GM19463 (cell line): Measurements from ENCODE around the gene FAF1.

ENCODE experiments used
- ATAC-seq: cut with Tn5 transposase; IDR thresholded peaks from one replicate; pipeline ENCODE4 v1.9.1; 2021; ENCODE audit warnings: mild to moderate bottlenecking, moderate library complexity; ENCODE audit not compliant: unreplicated experiment

Gene FAF1

GRCh38 chr1:50707824-50708223 lies 252.2 kb downstream of the FAF1 start:
- ATAC-seq: no peak

- ATAC-seq: no peak
Observed at GRCh38 chr1:50705699-50706098, 254.4 kb downstream of the FAF1 start.

GRCh38 chr1:50705041-50705440 lies 255.0 kb downstream of the FAF1 start:
- no peak for ATAC-seq

GRCh38 chr1:50704126-50704525 lies 255.9 kb downstream of the FAF1 start:
- ATAC-seq: no peak

GRCh38 chr1:50703240-50703639 lies 256.8 kb downstream of the FAF1 start:
- no peak for ATAC-seq

GRCh38 chr1:50702395-50702794 lies 257.7 kb downstream of the FAF1 start:
- ATAC-seq: no peak

GRCh38 chr1:50701706-50702317 lies 258.3 kb downstream of the FAF1 start:
- ATAC-seq: no peak

GRCh38 chr1:50700621-50701020 lies 259.4 kb downstream of the FAF1 start:
- ATAC-seq: no peak

GRCh38 chr1:50700214-50700613 lies 259.9 kb downstream of the FAF1 start:
- no peak for ATAC-seq

- no peak for ATAC-seq
Observed at GRCh38 chr1:50699795-50700194, 260.3 kb downstream of the FAF1 start.

- ATAC-seq: no peak
Observed at GRCh38 chr1:50697440-50698421, 262.3 kb downstream of the FAF1 start.

- ATAC-seq: no peak
Observed at GRCh38 chr1:50693829-50694228, 266.2 kb downstream of the FAF1 start.

GRCh38 chr1:50684185-50684584 lies 275.9 kb downstream of the FAF1 start:
- no peak for ATAC-seq

- ATAC-seq: no peak
Observed at GRCh38 chr1:50681931-50682330, 278.1 kb downstream of the FAF1 start.

- ATAC-seq: no peak
Observed at GRCh38 chr1:50667710-50668356, 292.2 kb downstream of the FAF1 start.

- no peak for ATAC-seq
Observed at GRCh38 chr1:50667272-50667671, 292.8 kb downstream of the FAF1 start.

GRCh38 chr1:50666849-50667248 lies 293.2 kb downstream of the FAF1 start:
- ATAC-seq: no peak

GRCh38 chr1:50665413-50665812 lies 294.7 kb downstream of the FAF1 start:
- no peak for ATAC-seq

- no peak for ATAC-seq
Observed at GRCh38 chr1:50661626-50662025, 298.4 kb downstream of the FAF1 start.

- no peak for ATAC-seq
Observed at GRCh38 chr1:50659107-50659662, 300.9 kb downstream of the FAF1 start.

GRCh38 chr1:50658459-50659076 lies 301.5 kb downstream of the FAF1 start:
- ATAC-seq: no peak
